Fibroblast of skin of abdomen (primary cell): ENCODE measurements around the gene ALKBH6. TPM values are rescaled to one million over a fixed set of nuclear protein-coding genes. Genes with fewer than 3 reads are reported as not detected.
"Not testable (repeated sequence)": the region's sequence is repeated elsewhere in the genome, so short reads cannot be mapped to it uniquely, and the experiment has no call there.

ENCODE experiments used
- DNase-seq: peaks from one replicate; pipeline ENCODE4 v3.0.0-alpha.2; 2013
- polyA plus RNA-seq, 2 experiments: library from polyadenylated mRNA; unstranded; fragments of 120-200 nt; gene quantifications; one replicate each; pipeline ENCODE4 v1.2.1, GENCODE V29; 2013; ENCODE audit not compliant: insufficient read length in 2 of 2

Gene ALKBH6
- polyA plus RNA-seq (2013, experiment 1 of 2; ENCODE audit: insufficient read length), result 15.2 TPM
- 14.5 TPM for polyA plus RNA-seq (2013, experiment 2 of 2; ENCODE audit: insufficient read length)

GRCh38 chr19:36014012-36014924 is at the start of gene ALKBH6:
ALKBH6 (minus strand) TSS chr19:36014213; CDS start chr19:36013397, 816 bp downstream.
- DNase-seq, result peak; percentile 98

GRCh38 chr19:36061367-36061766 is 47.4 kb upstream of the ALKBH6 start:
- no peak for DNase-seq

GRCh38 chr19:36060430-36060829 is 46.4 kb upstream of the ALKBH6 start:
- peak; percentile 44 for DNase-seq

DNA sequence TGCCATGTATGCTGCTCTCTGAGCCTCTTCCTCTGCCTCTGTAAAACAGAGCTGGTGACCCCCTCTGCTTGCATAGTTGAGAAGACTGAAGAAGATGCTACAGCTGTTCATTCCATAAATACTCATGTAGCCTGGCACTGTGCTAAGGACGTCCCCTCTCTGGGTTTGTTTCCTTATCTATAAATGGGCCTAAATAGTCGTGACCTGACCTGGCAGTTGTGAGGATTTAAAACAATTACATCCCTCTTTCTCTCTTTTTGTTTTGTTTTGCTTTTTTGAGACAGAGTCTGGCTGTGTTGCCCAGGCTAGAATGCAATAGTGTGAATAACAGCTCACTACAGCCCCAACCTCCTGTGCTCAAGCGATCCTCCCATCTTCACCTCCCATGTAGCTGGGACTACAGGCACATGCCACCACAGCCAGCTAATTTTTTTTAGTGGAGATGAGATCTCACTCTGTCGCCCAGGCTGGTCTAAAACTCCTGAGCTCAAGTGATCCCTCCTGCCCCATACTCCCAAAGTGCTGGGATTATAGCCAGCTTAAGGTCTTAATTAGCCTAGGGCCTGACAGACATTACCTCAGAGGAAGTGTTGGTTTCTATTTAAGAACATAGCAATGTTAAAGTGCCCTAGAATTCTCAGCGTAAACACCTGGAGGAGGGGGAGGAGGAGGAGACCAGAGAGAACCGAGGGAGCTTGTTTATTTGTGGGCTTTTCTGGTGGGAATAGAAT is 45.3 kb upstream of the ALKBH6 start:
- DNase-seq, result no peak

GRCh38 chr19:36058481-36059179 is 44.6 kb upstream of the ALKBH6 start:
- DNase-seq, result no peak

DNA sequence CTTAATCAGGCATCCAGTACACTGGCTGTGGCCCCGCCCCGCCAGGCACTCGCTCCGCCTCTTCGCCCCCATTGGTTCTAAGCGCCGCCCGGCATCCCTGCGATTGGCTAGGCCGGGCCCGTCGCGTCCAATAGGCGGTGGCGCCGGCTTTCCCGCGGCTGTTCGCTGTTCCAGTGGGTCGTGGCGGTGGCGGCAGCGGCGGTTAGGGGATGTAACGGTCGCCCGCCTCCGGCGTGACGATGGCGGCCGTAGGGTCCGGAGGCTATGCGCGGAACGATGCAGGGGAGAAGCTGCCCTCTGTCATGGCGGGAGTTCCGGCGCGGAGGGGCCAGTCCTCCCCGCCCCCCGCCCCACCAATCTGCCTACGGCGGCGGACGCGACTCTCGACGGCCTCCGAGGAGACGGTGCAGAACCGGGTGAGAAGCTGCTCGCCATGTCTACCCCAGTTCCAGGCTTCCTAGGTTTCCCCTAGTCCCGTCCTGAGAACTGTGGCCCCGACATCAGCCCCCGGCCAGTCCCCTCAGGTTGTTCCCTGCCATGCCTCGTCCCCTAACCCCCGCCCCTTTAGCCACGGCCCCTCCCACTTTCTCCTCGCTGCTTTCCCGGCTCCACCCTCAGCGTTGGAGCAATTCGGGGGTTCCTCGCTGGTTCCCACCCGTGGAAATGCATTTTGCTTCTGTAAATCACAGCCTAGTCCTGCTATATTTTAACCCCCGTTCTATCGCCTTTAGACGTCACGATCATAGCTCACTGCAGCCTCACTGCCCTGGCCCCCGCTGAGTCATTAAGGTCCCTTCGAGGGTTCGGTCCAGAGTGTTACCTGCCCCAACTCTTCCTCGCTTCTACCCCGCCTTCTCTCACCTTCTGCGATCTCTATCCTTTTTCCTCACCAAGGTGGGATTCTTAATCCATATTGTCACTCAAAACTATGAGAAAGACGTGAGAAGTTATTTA is 41.0 kb upstream of the ALKBH6 start, which contains the start of gene WDR62:
Gene WDR62 (plus strand): TSS at position 165 of the 954 bp plus-strand sequence. CDS start 75 bp downstream, at position 240.
- DNase-seq, result peak; percentile 13

DNA sequence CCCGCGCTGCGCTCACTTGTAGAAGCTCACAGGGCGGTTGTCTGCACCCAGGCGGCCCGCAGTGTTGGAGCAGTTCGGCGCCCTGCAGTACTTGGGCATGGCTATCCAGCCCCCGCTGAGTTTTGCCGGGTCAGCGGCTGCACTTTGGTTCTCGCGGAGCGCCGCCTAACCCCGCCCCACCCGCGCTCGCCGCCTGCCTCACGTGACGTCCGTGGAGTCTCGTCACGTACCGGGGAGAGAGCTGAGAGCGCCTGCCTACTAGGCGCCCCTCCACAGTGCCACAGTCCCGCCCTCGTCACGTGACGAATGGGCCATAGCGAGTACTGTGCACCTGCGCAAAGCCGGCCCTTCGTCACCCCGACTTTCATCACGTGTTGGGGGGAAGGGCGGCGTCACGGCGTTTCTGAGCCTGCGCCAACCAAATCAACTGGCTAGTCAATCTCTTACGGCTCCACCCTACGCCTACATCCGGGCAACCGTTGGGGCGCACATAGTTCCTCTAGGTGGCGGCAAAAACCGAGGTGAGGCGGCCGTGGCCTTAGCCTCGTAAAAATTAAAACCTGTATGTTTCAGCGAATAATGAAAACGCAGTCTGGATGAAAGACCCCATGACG is 40.2 kb upstream of the ALKBH6 start, which contains the start of gene THAP8:
Gene THAP8 (minus strand): TSS at position 167 of the 614 bp plus-strand sequence. CDS start 68 bp downstream, at position 99.
- peak; percentile 99 for DNase-seq

DNA sequence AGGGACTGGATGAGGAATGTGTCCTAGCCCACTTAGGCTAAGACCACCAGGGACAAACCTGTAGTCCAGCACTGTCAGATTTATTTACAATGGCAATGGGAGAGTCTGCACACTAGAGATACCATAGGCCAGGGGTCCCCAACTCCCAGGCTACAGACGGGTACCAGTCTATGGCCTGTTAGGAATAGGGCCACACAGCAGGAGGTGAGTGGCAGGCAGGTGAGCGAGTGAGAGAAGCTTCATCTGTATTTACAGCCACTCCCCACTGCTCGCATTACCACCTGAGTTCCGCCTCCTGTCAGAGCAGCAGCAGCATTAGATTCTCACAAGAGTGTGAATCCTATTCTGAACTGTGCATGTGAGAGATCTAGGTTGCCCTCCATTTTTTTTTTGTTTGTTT is 37.6 kb upstream of the ALKBH6 start:
- no peak for DNase-seq

DNA sequence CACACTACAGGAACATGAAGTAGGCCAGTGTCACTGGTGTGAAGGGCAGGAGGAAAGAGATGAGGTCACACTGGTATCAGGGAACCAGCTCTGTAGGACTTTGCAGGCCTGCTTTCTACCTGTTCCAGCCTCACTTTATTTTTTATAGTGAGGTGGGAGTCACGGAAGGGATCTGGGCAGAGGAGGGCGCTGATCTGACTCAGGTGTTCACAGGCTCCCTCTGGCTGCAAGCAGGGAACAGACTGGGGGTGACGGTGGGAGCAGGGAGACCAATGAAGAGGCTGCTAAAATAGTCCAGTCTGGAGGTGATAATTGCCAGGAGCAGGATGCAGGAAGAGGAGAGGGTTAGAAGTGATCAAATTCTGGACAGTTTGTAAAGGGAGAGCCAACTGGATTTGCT is 37.2 kb upstream of the ALKBH6 start:
- no peak for DNase-seq

DNA sequence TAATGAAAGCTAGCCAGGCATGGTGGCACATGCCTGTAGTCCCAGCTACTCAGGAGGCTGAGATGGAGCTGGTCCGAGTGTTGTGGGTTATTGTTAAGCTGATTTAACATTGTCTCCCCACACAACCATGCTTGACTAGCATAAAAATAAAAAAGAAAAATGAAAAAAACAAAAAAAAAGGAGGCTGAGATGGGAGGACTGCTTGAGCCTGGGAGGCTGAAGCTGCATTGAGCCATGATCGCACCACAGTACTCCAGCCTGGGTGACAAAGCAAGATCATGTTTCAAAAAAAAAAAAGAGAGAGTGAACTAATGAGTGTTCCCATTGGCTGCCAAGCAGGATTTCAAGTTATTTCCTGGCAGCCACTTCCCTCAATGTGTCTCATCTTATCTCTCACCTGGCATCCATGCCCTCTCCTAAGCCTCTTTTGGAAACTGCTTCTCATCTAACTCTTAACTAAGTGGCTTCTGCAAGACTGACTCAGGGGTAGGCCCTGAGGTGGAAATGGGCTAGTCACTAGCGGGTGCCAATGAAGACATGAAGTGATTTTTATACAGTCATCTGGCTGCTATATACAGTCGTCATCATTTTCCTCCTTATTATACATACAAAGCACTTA is 35.2 kb upstream of the ALKBH6 start:
- DNase-seq, result no peak

GRCh38 chr19:36047835-36048234 is 33.8 kb upstream of the ALKBH6 start:
- DNase-seq, result no peak

GRCh38 chr19:36046443-36047050 is 32.5 kb upstream of the ALKBH6 start:
- DNase-seq, result no peak

- DNase-seq, result no peak
These were observed 29.9 kb upstream of the ALKBH6 start for GRCh38 chr19:36043952-36044351.

- peak; percentile 94 for DNase-seq
These were observed 27.8 kb upstream of the ALKBH6 start for GRCh38 chr19:36041831-36042230.

DNA sequence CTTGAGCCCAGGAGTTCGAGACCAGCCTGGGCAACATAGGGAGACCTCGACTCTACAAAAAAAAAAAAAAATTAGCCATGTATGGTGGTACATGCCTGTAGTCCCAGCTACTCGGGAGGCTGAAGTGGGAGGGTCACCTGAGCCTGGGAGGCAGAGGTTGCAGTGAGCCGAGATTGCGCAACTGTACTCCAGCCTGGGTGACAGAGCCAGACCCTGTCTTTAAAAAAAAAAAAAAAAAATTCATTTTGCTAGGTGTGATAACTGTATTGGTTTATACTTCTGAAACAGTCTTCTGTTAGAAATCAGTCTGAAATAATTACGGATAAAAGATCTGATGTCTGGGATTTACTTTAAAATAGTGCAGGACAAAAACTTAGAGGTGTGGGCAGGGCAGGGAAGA is 27.1 kb upstream of the ALKBH6 start:
- DNase-seq, result not testable (repeated sequence)

DNA sequence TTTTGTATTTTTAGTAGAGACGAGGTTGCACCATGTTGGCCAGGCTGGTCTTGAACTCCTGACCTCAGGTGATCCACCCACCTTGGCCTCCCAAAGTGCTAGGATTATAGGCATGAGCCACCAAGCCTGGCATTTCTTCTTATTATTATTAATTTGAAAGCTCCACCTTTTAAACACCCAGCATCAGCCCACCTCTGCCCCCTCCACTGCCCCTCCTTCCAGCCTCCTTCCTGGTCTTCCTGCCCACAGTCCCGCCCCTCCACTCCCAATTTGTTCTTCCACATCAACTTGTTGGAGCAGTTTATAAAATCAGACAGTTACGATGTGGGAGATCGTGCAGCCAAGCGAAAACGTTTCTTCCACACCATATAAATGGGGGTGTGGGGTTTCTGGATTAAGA is 26.5 kb upstream of the ALKBH6 start:
- no peak for DNase-seq

DNA sequence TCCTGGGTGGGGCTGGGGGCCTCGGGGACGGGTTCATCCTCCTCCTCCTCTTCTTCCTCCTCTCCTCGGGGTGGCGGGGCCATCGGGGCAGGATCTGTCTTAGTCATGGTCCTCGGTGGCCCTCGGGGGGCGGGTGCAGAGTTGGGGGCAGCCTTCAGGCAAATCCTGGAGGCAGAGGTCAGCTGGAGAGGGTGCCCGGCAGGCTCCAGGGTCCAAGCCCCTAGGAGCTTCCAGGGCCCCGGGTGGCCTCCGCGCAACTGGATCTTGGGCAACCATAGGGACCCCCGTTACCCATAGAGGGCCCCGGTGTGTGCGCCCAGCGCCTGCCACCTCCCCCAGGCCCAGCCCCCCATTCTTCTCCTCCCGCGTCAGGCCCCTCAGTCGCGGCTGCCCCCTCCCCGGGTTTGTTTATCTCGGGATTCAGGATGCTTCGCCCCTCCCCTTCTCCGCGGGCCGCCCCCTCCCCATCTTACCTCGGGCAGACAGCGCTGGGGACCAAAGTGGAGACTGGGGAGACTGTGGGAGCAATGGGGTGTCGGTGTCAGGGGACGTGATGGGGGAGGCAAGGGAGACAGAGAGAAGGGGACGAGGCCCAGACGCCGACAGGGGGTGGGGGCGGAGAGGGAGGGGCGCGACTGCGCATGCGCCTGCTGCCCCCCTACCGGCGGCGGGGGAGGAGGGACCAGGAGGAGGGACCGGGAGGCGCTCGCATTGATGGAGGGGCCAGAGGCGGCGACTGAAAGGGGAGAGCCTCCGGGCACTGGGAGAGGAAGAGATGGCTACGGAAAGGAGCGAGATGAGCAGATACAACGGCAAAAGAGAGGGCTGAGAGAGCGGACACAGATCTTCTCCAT is 18.5 kb upstream of the ALKBH6 start, which contains the start of gene CLIP3:
Gene CLIP3 (minus strand): TSS at position 623 of the 854 bp plus-strand sequence. CDS start 516 bp downstream, at position 107.
- peak; percentile 82 for DNase-seq

GRCh38 chr19:36031308-36031707 is 17.3 kb upstream of the ALKBH6 start:
- no peak for DNase-seq
